NB4 (cell line): ENCODE data around the gene AMFR.

Source experiments
- DNase-seq: peaks from one replicate; pipeline ENCODE4 v3.0.0; 2010; ENCODE audit warnings: low read depth
- H3K4me3 ChIP-seq: one replicate; pipeline ENCODE4 v1.5.1; 2011; ENCODE audit warnings: mild to moderate bottlenecking, low read depth, low read length, moderate library complexity
- MYC ChIP-seq: IDR thresholded peaks from 2 replicates; pipeline ENCODE4 v1.6.1; 2011; ENCODE audit warnings: low read depth, low read length
- POLR2A ChIP-seq: IDR thresholded peaks from 2 replicates; pipeline ENCODE4 v1.6.1; 2011; ENCODE audit warnings: mild to moderate bottlenecking; ENCODE audit not compliant: insufficient read length; ENCODE audit errors: extremely low read depth
- TF ChIP-seq, protein P1 (sequence below): IDR thresholded peaks from 2 replicates; pipeline ENCODE4 v1.6.1; 2011; ENCODE audit warnings: low read depth, low read length
- TF ChIP-seq, protein P2 (sequence below): IDR thresholded peaks from one replicate; pipeline ENCODE4 v1.5.1; 2012; ENCODE audit warnings: low read depth, low read length

Gene AMFR

DNA sequence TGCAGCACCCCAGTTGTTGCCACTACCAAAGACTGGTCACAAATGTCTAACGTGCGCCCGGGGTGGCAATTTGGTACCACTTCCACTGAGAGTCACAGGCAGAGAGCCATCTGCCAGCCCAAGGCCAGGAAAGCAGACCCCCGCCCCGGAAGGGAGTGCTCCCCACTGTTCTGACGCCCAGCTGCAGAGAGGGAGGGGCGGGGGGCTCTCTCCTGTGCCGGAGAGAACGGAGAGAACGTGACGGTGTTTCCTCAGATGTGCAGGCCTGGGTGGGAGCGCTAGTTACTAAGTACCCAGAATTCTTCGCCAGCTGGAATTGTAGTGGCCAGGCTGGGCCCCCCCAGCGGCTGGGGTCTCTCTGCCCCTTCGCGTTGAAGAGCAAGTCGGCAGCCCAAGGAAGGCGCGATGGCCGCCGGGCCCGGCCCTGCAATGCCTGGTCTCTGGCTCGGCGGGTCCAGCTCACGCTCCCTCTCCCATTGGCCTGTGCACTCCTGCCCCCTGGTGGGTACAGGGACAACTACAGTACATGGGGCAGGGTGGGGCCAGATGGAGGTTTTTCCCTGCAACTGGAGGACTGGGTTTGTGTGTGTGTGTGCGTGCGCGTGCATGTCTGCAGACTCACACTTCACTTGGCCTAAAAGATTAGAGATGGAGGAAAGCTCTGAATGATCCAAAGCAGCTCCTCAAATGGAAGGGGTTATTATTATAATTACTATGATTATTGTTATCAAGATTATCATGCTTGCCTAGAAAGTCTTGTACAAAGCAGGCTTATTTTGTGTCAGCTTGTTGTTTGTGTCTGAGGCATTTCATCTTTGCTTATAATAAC, 107.1 kb downstream of the AMFR start:
- peak; percentile 76 for DNase-seq
- no peak overlapping the region for H3K4me3 ChIP-seq
- TF ChIP-seq, protein P1, sequence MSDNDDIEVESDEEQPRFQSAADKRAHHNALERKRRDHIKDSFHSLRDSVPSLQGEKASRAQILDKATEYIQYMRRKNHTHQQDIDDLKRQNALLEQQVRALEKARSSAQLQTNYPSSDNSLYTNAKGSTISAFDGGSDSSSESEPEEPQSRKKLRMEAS, result peak; percentile 54
- no peak for TF ChIP-seq POLR2A
- TF ChIP-seq MYC, result peak; percentile 54; the same call in 1 of the 2 replicates
- TF ChIP-seq, protein P2, sequence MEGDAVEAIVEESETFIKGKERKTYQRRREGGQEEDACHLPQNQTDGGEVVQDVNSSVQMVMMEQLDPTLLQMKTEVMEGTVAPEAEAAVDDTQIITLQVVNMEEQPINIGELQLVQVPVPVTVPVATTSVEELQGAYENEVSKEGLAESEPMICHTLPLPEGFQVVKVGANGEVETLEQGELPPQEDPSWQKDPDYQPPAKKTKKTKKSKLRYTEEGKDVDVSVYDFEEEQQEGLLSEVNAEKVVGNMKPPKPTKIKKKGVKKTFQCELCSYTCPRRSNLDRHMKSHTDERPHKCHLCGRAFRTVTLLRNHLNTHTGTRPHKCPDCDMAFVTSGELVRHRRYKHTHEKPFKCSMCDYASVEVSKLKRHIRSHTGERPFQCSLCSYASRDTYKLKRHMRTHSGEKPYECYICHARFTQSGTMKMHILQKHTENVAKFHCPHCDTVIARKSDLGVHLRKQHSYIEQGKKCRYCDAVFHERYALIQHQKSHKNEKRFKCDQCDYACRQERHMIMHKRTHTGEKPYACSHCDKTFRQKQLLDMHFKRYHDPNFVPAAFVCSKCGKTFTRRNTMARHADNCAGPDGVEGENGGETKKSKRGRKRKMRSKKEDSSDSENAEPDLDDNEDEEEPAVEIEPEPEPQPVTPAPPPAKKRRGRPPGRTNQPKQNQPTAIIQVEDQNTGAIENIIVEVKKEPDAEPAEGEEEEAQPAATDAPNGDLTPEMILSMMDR, result peak; percentile 92

DNA sequence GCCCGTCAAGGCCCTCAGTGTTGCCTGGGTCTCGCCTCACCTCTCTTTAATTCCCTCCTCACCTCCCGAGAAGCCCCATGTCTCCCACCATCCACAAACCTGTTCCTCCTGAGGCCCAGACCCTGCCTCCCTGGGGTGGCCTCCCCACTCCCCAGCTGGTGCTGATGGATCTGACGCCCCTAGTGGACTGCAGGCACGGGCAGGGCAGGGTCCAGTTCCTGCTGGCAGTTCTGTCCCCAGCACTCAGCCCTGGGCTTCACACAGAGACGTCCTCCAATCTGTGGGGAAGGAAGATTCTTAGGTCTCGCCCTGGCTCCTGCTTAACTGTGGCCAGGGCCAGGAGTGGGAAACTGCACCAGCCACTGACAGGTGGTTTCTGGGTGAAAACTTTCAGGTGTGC, 108.8 kb downstream of the AMFR start:
- DNase-seq, result no peak
- H3K4me3 ChIP-seq, result no peak overlapping the region
- TF ChIP-seq, protein P1, result no peak
- TF ChIP-seq MYC (no peak), POLR2A (no peak)
- TF ChIP-seq, protein P2, result no peak

DNA sequence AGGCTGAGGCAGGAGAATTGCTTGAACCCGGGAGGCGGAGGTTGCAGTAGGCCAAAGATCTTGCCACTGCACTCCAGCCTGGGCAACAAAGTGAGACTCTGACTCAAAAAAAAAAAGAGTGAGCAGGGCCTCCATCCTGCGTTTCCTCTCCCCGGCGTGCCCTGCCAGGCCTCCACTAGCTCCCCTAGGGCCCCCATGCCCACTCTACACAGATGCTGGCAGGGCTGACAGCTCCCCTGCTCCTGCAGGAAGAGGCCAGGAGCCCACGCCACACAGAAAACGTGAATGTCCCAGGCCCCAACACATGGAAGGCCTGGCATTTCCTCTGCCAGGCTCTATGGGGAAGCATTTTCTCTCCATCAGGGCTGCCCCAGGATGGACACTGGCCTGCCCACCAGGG, 109.4 kb downstream of the AMFR start:
- no peak overlapping the region for H3K4me3 ChIP-seq
- TF ChIP-seq, protein P2, result no peak
- no peak for TF ChIP-seq POLR2A
- no peak for TF ChIP-seq MYC
- TF ChIP-seq, protein P1, result no peak
- no peak for DNase-seq

DNA sequence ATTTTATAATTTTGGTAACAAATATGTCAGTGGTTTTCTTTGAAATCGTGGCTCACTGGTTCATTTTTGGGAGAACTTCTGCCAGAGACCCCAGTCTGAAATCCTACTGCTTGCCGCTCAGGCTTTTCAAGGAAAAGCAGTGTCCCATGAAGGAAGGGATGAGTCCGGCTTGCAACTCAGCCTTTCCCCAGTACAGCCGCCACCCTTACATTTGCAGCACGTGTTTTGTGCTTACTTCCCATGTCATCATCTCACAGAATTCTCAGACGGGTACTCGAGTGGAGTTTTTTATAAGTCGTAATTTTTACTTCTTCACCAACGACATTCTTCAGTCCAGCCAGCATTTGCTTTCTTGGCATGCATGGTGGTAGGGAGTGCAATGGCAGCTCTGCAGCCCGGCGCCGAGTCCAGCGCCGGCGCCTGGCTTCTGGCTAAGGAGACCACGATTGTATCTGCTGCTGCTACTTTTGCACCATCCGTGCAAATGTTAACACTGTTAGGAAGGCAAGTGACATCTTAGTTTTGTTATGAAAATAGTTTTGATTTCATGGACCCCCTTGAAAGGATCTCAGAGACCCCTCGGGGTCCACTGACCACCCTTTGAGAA, 111.0 kb downstream of the AMFR start:
- no peak overlapping the region for H3K4me3 ChIP-seq
- no peak for DNase-seq
- TF ChIP-seq POLR2A (no peak), MYC (no peak)
- TF ChIP-seq, protein P1, result no peak
- TF ChIP-seq, protein P2, result no peak

DNA sequence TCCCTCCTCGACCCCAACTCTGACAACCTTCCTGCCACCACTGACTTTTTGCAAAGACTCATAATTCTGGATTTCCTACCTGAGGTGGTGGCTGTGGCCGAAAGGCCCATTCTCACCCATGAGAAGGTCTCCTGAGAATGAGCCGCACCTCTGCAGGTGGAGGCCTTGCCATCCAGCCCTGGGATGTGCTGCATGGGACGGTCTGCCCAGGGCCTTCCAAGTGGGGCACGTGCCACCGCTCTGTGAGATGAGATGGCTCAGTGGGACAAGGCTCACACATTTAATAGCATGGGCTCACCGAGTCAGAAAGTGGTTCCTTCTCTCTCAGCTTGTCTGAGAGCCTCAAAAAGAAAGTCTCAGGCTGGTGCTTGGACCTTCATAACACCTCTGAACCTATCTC, 112.8 kb downstream of the AMFR start:
- no peak for DNase-seq
- H3K4me3 ChIP-seq, result no peak overlapping the region
- TF ChIP-seq POLR2A, result no peak
- TF ChIP-seq, protein P2, result no peak
- TF ChIP-seq MYC, result no peak
- TF ChIP-seq, protein P1, result no peak
